CD4-positive, alpha-beta memory T cell (primary cell): ENCODE results near the gene TSNAX. TPM values are rescaled to one million over a fixed set of nuclear protein-coding genes. Genes with fewer than 3 reads are reported as not detected.
"Not testable (repeated sequence)": the region's sequence is repeated elsewhere in the genome, so short reads cannot be mapped to it uniquely, and the experiment has no call there.

Source experiments
- CTCF ChIA-PET: fragments of 350-600 bp; sonication (Branson Sonifier 250); formaldehyde crosslinking; loops from one replicate; lab custom pipeline; 2021; ENCODE audit warnings: inconsistent platforms; ENCODE audit not compliant: partially characterized antibody; lab: Charles Lee
- POLR2A ChIA-PET: fragments of 350-600 bp; sonication (Branson Sonifier 250); formaldehyde crosslinking; loops from one replicate; lab custom pipeline; 2021; ENCODE audit not compliant: partially characterized antibody; lab: Charles Lee
- DNase-seq, 5 donors: peaks; one replicate each; pipeline versions ENCODE4 v3.0.0 to v3.0.0-alpha.2; 2020 to 2022; ENCODE audit warnings: mixed read lengths in 1 of 5
- H3K27ac ChIP-seq: one replicate; pipeline ENCODE4 v1.7.0; 2013; ENCODE audit warnings: low read depth, low read length
- H3K27me3 ChIP-seq: 2 replicates; pipeline ENCODE4 v1.7.0; 2013; ENCODE audit warnings: mild to moderate bottlenecking, low read length, moderate library complexity; ENCODE audit not compliant: insufficient read depth
- H3K36me3 ChIP-seq: 2 replicates; pipeline ENCODE4 v1.7.0; 2013; ENCODE audit warnings: mild to moderate bottlenecking, low read length, moderate library complexity; ENCODE audit not compliant: insufficient read depth
- H3K4me1 ChIP-seq: 2 replicates; pipeline ENCODE4 v1.7.0; 2013; ENCODE audit warnings: mild to moderate bottlenecking, low read length, moderate library complexity; ENCODE audit not compliant: insufficient read depth
- H3K4me3 ChIP-seq, 2 donors: one replicate each; pipeline ENCODE4 v1.7.0; 2013; ENCODE audit warnings: low read length in 2 of 2, mild to moderate bottlenecking in 1 of 2
- H3K9me3 ChIP-seq, 2 donors: one replicate each; pipeline ENCODE4 v1.7.0; 2013; ENCODE audit warnings: low read length in 2 of 2, control low read depth in 1 of 2; ENCODE audit not compliant: control insufficient read depth in 1 of 2
- H3K27ac Mint-ChIP-seq, 7 donors: one replicate each; pipeline ENCODE4 v1.8.0; 2020 to 2021; ENCODE audit warnings: mixed read lengths in 7 of 7, mild to moderate bottlenecking in 6 of 7, inconsistent platforms in 3 of 7, moderate library complexity in 3 of 7
- H3K27me3 Mint-ChIP-seq, 2 donors: one replicate each; pipeline ENCODE4 v1.8.0; 2020 to 2021; ENCODE audit warnings: mixed read lengths in 2 of 2
- H3K36me3 Mint-ChIP-seq, 2 donors: one replicate each; pipeline ENCODE4 v1.8.0; 2020 to 2021; ENCODE audit warnings: mixed read lengths in 2 of 2, inconsistent platforms in 1 of 2, mild to moderate bottlenecking in 1 of 2
- H3K4me1 Mint-ChIP-seq, 4 donors: one replicate each; pipeline ENCODE4 v1.8.0; 2020 to 2021; ENCODE audit warnings: mixed read lengths in 4 of 4, mild to moderate bottlenecking in 1 of 4
- H3K4me3 Mint-ChIP-seq, 8 donors: one replicate each; pipeline ENCODE4 v1.8.0; 2020 to 2021; ENCODE audit warnings: mixed read lengths in 8 of 8, mild to moderate bottlenecking in 7 of 8, moderate library complexity in 6 of 8, inconsistent platforms in 3 of 8
- H3K9me3 Mint-ChIP-seq, 8 donors: one replicate each; pipeline ENCODE4 v1.8.0; 2020 to 2021; ENCODE audit warnings: mixed read lengths in 8 of 8, mild to moderate bottlenecking in 5 of 8, inconsistent platforms in 3 of 8, moderate library complexity in 1 of 8
- intact Hi-C: fragments of 100-400 bp; cut with micrococcal nuclease; formaldehyde crosslinking; loops from one replicate; pipeline ENCODE4 v1.15.1; 2023
- polyA plus RNA-seq, 2 donors: library from polyadenylated mRNA; unstranded; fragments of 300-500 nt; fragmentation: Illumina TruSeq; gene quantifications; one replicate each; pipeline ENCODE4 v1.2.3, GENCODE V29; 2021
- total RNA-seq, 2 experiments: library from RNA; stranded (reverse); gene quantifications; one replicate each; pipeline ENCODE4 v1.2.3, GENCODE V29; 2021

TSNAX gene
- total and polyA plus RNA-seq, 4 experiments from 2014 or later, result 43.5 to 130 (median 67.5) TPM

DNA sequence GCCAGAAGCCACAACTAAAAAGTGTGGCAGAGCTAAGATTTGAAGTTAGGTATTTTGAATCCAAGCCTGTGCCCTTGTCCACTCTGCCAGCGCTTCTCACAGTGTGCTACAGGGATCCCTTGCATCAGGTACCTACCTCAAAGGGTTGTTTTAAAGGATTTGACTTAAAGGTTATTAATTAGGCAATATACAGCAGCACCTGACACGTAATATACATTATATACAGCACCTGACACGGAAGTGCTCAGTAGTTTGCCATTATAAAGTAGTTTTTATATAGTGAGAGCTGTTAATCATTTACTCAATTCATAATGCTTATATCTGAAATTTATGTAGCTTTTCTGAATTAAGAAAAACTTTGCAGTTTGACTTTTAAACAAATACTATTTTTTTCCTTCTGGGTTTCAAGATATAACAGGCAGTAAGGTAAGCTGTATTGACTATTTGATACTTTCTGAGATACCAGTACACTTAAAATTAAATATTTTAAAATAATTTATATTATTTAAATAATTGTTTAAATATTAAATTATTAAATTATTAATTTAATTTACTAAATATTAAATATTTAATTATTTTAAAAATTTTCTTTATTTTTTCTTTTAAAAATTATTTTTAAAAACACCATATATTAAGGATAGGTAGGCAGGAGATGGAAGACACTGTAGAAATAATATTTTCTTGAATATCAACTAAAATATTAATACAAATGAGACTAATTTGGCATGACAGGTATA, 33.3 kb downstream of the TSNAX start:
- Mint-ChIP-seq H3K9me3 (no peaks in the 10 kb centered on the region), H3K27ac (no peak overlapping the region), H3K27me3 (no peaks in the 10 kb centered on the region), H3K4me3 (no peak overlapping the region), H3K36me3 (peaks cover 18 to 30% of the 10 kb centered on the region in 2 donors), H3K4me1 (peaks cover 7 to 20% (median 14%) of the 10 kb centered on the region in 4 donors)
- no peak for DNase-seq
- intact Hi-C loops, result no loop called here
- peaks cover 5% of the 10 kb centered on the region for H3K36me3 ChIP-seq
- ChIA-PET POLR2A (no interaction called here), CTCF (interaction anchor here (1.0 kb wide), 1 partner anchor 205 kb away, joined by 3 read pairs; no protein-coding TSS in a partner anchor)
- no peak overlapping the region for H3K27ac ChIP-seq
- H3K27me3 ChIP-seq, result no peaks in the 10 kb centered on the region
- peaks cover 7% of the 10 kb centered on the region for H3K4me1 ChIP-seq
- H3K4me3 ChIP-seq, result no peak overlapping the region
- H3K9me3 ChIP-seq, result no peaks in the 10 kb centered on the region

DNA sequence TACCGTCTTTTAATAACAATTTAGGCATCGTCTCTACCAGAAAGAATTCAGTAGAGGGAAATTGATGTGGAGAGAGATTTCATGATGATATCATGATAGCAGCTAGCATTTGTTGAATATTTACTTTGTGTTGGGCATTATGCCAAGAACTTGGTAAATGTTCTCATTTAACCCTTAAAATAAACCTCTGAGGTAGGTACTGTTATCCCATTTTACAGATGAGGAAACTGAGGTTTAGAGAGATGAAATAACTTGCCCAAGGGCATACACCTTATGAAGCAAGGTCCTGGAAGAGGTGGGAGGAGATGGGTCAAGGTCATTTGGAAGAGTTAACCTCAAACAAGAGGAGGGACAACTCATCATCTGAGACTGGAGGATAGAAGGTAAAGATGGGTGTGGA, 34.8 kb downstream of the TSNAX start:
- ChIA-PET CTCF (no interaction called here), POLR2A (no interaction called here)
- peak overlapping the region in 1 of 7 donors; percentile 32 for H3K27ac Mint-ChIP-seq
- H3K4me3 Mint-ChIP-seq, result no peak overlapping the region
- peaks cover 2% of the 10 kb centered on the region for H3K4me1 ChIP-seq
- peaks cover 5% of the 10 kb centered on the region for H3K36me3 ChIP-seq
- no peaks in the 10 kb centered on the region for H3K27me3 Mint-ChIP-seq
- intact Hi-C loops, result no loop called here
- no peak for DNase-seq
- no peak overlapping the region for H3K4me3 ChIP-seq
- no peak overlapping the region for H3K27ac ChIP-seq
- no peaks in the 10 kb centered on the region for H3K27me3 ChIP-seq
- H3K4me1 Mint-ChIP-seq, result peaks cover 1 to 8% (median 4%) of the 10 kb centered on the region in 4 donors
- H3K9me3 Mint-ChIP-seq, result no peaks in the 10 kb centered on the region
- H3K36me3 Mint-ChIP-seq, result peaks cover 31 to 40% of the 10 kb centered on the region in 2 donors
- H3K9me3 ChIP-seq, result no peaks in the 10 kb centered on the region

DNA sequence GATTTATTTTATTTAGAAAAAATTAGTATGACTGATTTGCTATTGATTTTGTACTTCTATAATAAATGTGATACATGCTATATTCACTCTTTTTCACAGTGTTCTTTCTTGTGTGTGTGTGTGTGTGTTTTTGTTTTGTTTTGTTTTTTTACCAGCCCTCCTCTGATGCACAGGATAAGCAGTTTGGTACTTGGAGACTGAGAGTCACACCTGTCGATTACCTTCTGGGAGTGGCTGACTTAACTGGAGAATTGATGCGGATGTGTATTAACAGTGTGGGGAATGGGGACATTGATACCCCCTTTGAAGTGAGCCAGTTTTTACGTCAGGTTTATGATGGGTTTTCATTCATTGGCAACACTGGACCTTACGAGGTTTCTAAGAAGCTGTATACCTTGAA, 35.9 kb downstream of the TSNAX start:
- Histone ChIP-seq H3K9me3 (no peaks in the 10 kb centered on the region), H3K4me3 (no peak overlapping the region), H3K27ac (no peak overlapping the region), H3K36me3 (peaks cover 5% of the 10 kb centered on the region), H3K4me1 (no peaks in the 10 kb centered on the region), H3K27me3 (no peaks in the 10 kb centered on the region)
- Mint-ChIP-seq H3K27me3 (no peaks in the 10 kb centered on the region), H3K4me3 (no peak overlapping the region), H3K9me3 (no peaks in the 10 kb centered on the region), H3K27ac (no peak overlapping the region), H3K36me3 (peaks cover 35 to 44% of the 10 kb centered on the region in 2 donors), H3K4me1 (peaks cover 0 to 4% (median 0%) of the 10 kb centered on the region in 4 donors)
- intact Hi-C loops, result no loop called here
- no peak for DNase-seq
- ChIA-PET CTCF (no interaction called here), POLR2A (no interaction called here)

DNA sequence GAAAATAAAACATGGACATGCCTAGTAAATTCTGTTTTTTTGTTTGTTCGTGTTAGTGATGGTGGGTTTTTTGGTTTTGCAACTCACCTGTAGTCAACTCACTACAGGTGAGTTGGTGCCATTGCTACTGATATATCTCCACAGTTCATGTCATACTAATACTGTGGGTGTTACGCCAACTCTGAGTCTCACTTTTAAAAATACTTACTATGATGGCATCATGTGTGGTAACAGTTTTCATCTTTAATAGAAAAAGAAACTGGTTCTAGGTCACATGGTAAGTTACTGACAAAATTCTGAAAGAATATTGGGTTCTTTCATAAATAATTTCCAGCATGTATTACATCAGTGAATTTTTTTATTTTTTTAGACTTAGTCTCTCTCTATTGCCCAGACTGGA, 38.0 kb downstream of the TSNAX start:
- Mint-ChIP-seq H3K4me1 (peaks cover 0 to 2% (median 0%) of the 10 kb centered on the region in 4 donors), H3K9me3 (no peaks in the 10 kb centered on the region), H3K27ac (no peak overlapping the region), H3K27me3 (no peaks in the 10 kb centered on the region), H3K36me3 (peaks cover 35 to 43% of the 10 kb centered on the region in 2 donors), H3K4me3 (no peak overlapping the region)
- Histone ChIP-seq H3K27ac (no peak overlapping the region), H3K4me3 (no peak overlapping the region), H3K27me3 (no peaks in the 10 kb centered on the region), H3K9me3 (no peaks in the 10 kb centered on the region), H3K36me3 (peaks cover 5% of the 10 kb centered on the region), H3K4me1 (no peaks in the 10 kb centered on the region)
- CTCF ChIA-PET, result no interaction called here
- intact Hi-C loops, result no loop called here
- POLR2A ChIA-PET, result no interaction called here
- no peak for DNase-seq

DNA sequence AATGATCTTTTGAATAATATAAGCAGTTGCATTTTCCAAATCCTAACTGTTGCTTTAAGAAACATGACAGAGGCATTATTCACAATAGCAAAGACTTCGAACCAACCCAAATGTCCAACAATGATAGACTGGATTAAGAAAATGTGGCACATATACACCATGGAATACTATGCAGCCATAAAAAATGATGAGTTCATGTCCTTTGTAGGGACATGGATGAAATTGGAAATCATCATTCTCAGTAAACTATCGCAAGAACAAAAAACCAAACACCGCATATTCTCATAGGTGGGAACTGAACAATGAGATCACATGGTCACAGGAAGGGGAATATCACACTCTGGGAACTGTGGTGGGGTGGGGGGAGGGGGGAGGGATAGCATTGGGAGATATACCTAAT, 41.8 kb downstream of the TSNAX start:
- H3K9me3 Mint-ChIP-seq, H3K27ac Mint-ChIP-seq, H3K36me3 ChIP-seq, H3K27me3 ChIP-seq, intact Hi-C loops, H3K27ac ChIP-seq, H3K4me1 Mint-ChIP-seq, H3K4me3 ChIP-seq, DNase-seq, POLR2A ChIA-PET, CTCF ChIA-PET, H3K27me3 Mint-ChIP-seq, H3K4me3 Mint-ChIP-seq, H3K4me1 ChIP-seq, H3K9me3 ChIP-seq: not testable (repeated sequence)
- H3K36me3 Mint-ChIP-seq, result peaks cover 17 to 22% of the 10 kb centered on the region in 2 donors

DNA sequence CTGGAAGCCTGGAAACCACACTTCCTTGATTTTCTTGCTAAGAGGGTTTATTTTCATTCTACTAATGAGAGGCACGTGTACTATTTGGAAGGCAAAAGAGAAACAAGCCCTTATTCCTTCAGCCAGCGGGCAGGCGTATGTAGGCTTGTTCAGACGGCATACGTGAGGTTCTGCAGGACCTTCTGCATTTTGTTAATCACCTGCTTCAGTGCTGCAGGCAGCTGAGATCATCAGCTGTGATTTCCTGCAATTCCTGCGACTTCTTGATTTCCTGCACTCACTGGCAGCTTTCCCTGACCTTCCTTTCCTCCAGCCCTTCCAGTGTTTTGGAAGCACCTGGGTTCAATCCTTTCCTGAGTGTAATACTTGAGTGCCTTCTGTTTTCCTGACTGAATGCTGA, 43.4 kb downstream of the TSNAX start:
- intact Hi-C loops, result no loop called here
- DNase-seq, result no peak
- POLR2A ChIA-PET, result no interaction called here
- H3K27me3 Mint-ChIP-seq, result no peaks in the 10 kb centered on the region
- H3K4me1 Mint-ChIP-seq, result no peaks in the 10 kb centered on the region
- Histone ChIP-seq H3K27ac (no peak overlapping the region), H3K36me3 (no peaks in the 10 kb centered on the region), H3K9me3 (no peaks in the 10 kb centered on the region), H3K4me3 (no peak overlapping the region), H3K27me3 (no peaks in the 10 kb centered on the region), H3K4me1 (no peaks in the 10 kb centered on the region)
- no peaks in the 10 kb centered on the region for H3K9me3 Mint-ChIP-seq
- H3K27ac Mint-ChIP-seq, result no peak overlapping the region
- CTCF ChIA-PET, result no interaction called here
- peaks cover 17 to 20% of the 10 kb centered on the region in 2 donors for H3K36me3 Mint-ChIP-seq
- H3K4me3 Mint-ChIP-seq, result no peak overlapping the region

DNA sequence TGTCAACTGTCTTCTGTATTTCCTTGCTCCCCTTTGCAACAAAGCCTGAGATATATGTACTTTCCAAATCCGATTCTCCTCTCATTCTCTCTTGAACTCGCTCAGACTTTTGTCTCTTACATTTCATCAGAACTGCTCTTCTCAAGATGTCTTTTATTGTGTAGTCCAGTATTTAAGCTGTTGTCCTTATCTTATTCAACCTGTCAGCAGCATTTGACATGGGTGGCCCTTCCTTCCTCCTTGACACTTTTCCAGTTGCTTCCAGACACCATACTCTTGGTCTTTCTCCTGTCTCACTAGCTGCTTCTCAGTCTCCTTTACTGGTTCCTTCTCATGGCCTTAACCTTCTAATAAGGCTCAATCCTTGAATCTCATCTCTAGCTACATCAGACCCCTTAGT, 47.0 kb downstream of the TSNAX start:
- H3K4me3 Mint-ChIP-seq, result no peak overlapping the region
- CTCF ChIA-PET, result interaction anchor here (1.6 to 1.8 kb wide), 2 partner anchors 15 to 218 kb away, joined by 4 to 6 read pairs; no protein-coding TSS in a partner anchor

More for the DNA sequence above, 47.0 kb downstream of the TSNAX start:
- Mint-ChIP-seq H3K9me3 (no peaks in the 10 kb centered on the region), H3K27me3 (no peaks in the 10 kb centered on the region), H3K36me3 (peaks cover 0 to 4% of the 10 kb centered on the region in 2 donors), H3K4me1 (no peaks in the 10 kb centered on the region), H3K27ac (no peak overlapping the region)
- no peak for DNase-seq
- intact Hi-C loops, result no loop called here
- Histone ChIP-seq H3K27me3 (no peaks in the 10 kb centered on the region), H3K36me3 (no peaks in the 10 kb centered on the region), H3K4me1 (no peaks in the 10 kb centered on the region), H3K27ac (no peak overlapping the region), H3K9me3 (no peaks in the 10 kb centered on the region), H3K4me3 (no peak overlapping the region)
- POLR2A ChIA-PET, result interaction anchor here (0.6 kb wide), 1 partner anchor 84 kb away, joined by 3 read pairs; no protein-coding TSS in a partner anchor
